Naive thymus-derived CD4-positive, alpha-beta T cell (primary cell): ENCODE measurements around the gene DPP6. TPM values are rescaled to one million over a fixed set of nuclear protein-coding genes. Genes with fewer than 3 reads are reported as not detected.

Source experiments
- ATAC-seq: fragments of 150-1000 bp; cut with Tn5 transposase; 2 replicates; pipeline ENCODE4 v1.10.0; 2021; ENCODE audit warnings: mild to moderate bottlenecking, moderate library complexity
- CTCF ChIA-PET: fragments of 350-600 bp; sonication (Branson Sonifier 250); formaldehyde crosslinking; loops from one replicate; lab custom pipeline; 2021; ENCODE audit warnings: antibody characterized with exemption; lab: Charles Lee
- POLR2A ChIA-PET: fragments of 350-600 bp; sonication (Branson Sonifier 250); formaldehyde crosslinking; loops from one replicate; lab custom pipeline; 2021; ENCODE audit warnings: antibody characterized with exemption, inconsistent platforms; lab: Charles Lee
- DNase-seq, 9 donors: peaks; one replicate each; pipeline versions ENCODE4 v3.0.0 to v3.0.0-alpha.2; 2020 to 2022; ENCODE audit warnings: mixed read lengths in 1 of 9
- H3K27ac ChIP-seq: one replicate; pipeline ENCODE4 v1.7.0; 2013; ENCODE audit warnings: mild to moderate bottlenecking, low read depth, low read length, moderate library complexity
- H3K27me3 ChIP-seq, 2 donors: one replicate each; pipeline ENCODE4 v1.7.0; 2013; ENCODE audit warnings: low read length in 2 of 2, mild to moderate bottlenecking in 2 of 2, moderate library complexity in 2 of 2; ENCODE audit not compliant: control insufficient read depth in 2 of 2, insufficient read depth in 2 of 2
- H3K36me3 ChIP-seq, 3 experiments: 1 replicate in 2 of 3; 2 replicates in 1 of 3; pipeline ENCODE4 v1.7.0; 2013; ENCODE audit warnings: low read length in 3 of 3, mild to moderate bottlenecking in 3 of 3, moderate library complexity in 1 of 3; ENCODE audit not compliant: insufficient read depth in 3 of 3, control insufficient read depth in 2 of 3
- H3K4me1 ChIP-seq, 2 donors: one replicate each; pipeline ENCODE4 v1.7.0; 2013; ENCODE audit warnings: low read length in 2 of 2, mild to moderate bottlenecking in 2 of 2, moderate library complexity in 1 of 2; ENCODE audit not compliant: control insufficient read depth in 2 of 2, insufficient read depth in 2 of 2
- H3K4me3 ChIP-seq: 2 replicates; pipeline ENCODE4 v1.7.0; 2013; ENCODE audit warnings: mild to moderate bottlenecking, low read length
- H3K9me3 ChIP-seq, 3 experiments: 1 replicate in 2 of 3; 2 replicates in 1 of 3; pipeline ENCODE4 v1.7.0; 2013; ENCODE audit warnings: low read length in 3 of 3; ENCODE audit not compliant: control insufficient read depth in 2 of 3
- H3K27ac Mint-ChIP-seq, 9 donors: one replicate each; pipeline ENCODE4 v1.8.0; 2020 to 2022; ENCODE audit warnings: mixed read lengths in 9 of 9, mild to moderate bottlenecking in 8 of 9, moderate library complexity in 5 of 9, inconsistent platforms in 2 of 9
- H3K27me3 Mint-ChIP-seq, 5 donors: one replicate each; pipeline ENCODE4 v1.8.0; 2021 to 2022; ENCODE audit warnings: mixed read lengths in 5 of 5, mild to moderate bottlenecking in 1 of 5
- H3K36me3 Mint-ChIP-seq, 5 donors: one replicate each; pipeline ENCODE4 v1.8.0; 2020 to 2022; ENCODE audit warnings: mixed read lengths in 5 of 5, mild to moderate bottlenecking in 3 of 5, inconsistent platforms in 1 of 5
- H3K4me1 Mint-ChIP-seq, 7 donors: one replicate each; pipeline ENCODE4 v1.8.0; 2020 to 2022; ENCODE audit warnings: mixed read lengths in 7 of 7, mild to moderate bottlenecking in 3 of 7, inconsistent platforms in 1 of 7
- H3K4me3 Mint-ChIP-seq, 10 donors: one replicate each; pipeline ENCODE4 v1.8.0; 2020 to 2022; ENCODE audit warnings: mild to moderate bottlenecking in 10 of 10, mixed read lengths in 10 of 10, moderate library complexity in 6 of 10, inconsistent platforms in 2 of 10
- H3K9me3 Mint-ChIP-seq, 11 donors: one replicate each; pipeline ENCODE4 v1.8.0; 2020 to 2022; ENCODE audit warnings: mixed read lengths in 11 of 11, mild to moderate bottlenecking in 4 of 11, inconsistent platforms in 1 of 11, moderate library complexity in 1 of 11
- intact Hi-C, 2 donors: fragments of 100-400 bp; cut with micrococcal nuclease; formaldehyde crosslinking; loops; one replicate each; pipeline ENCODE4 v1.15.1; 2023
- polyA plus RNA-seq, 2 donors: library from polyadenylated mRNA; unstranded; fragments of 300-500 nt; fragmentation: Illumina TruSeq; gene quantifications; one replicate each; pipeline ENCODE4 v1.2.3, GENCODE V29; 2021
- total RNA-seq, 6 experiments: library from RNA in 5 of 6; stranded (reverse) in 5 of 6; gene quantifications; 1 replicate in 5 of 6; 2 replicates in 1 of 6; pipeline ENCODE4 v1.2.3 and lab custom pipeline; 2021 to 2026

Gene DPP6
- total and polyA plus RNA-seq, 7 experiments from 2014 or later, result not detected

DNA sequence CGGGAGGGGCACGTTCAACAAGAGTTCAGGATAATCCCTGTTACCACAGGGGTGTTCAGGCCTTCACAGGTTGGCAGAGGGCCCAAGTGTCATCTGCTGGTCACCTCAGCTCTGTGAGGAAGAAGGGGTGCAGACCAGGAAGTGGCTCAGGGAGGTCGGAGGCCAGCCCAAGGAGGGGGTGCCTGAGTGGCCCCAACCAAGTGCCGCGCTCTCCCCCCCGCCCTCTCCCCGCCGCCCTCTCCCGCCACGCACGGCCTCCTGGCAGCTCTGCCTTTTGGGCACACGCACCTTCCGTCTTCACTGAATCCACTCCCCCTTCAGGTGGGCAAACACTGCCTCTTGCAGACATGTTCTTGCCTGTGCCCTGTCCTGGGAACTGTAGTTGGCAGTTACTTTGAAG lies 705.6 kb downstream of the DPP6 start:
- ChIA-PET CTCF (no interaction called here), POLR2A (no interaction called here)
- no peaks in the 10 kb centered on the region for H3K27me3 ChIP-seq
- Mint-ChIP-seq H3K27me3 (no peaks in the 10 kb centered on the region), H3K4me3 (no peak overlapping the region), H3K27ac (no peak overlapping the region), H3K9me3 (peaks cover 0 to 4% (median 0%) of the 10 kb centered on the region in 11 donors), H3K36me3 (no peaks in the 10 kb centered on the region), H3K4me1 (no peaks in the 10 kb centered on the region)
- H3K4me3 ChIP-seq, result no peak overlapping the region
- intact Hi-C loops, result no loop called here
- H3K36me3 ChIP-seq, result no peaks in the 10 kb centered on the region
- H3K9me3 ChIP-seq, result no peaks in the 10 kb centered on the region
- ATAC-seq, result no peak
- no peak overlapping the region for H3K27ac ChIP-seq
- no peak for DNase-seq
- H3K4me1 ChIP-seq, result no peaks in the 10 kb centered on the region

DNA sequence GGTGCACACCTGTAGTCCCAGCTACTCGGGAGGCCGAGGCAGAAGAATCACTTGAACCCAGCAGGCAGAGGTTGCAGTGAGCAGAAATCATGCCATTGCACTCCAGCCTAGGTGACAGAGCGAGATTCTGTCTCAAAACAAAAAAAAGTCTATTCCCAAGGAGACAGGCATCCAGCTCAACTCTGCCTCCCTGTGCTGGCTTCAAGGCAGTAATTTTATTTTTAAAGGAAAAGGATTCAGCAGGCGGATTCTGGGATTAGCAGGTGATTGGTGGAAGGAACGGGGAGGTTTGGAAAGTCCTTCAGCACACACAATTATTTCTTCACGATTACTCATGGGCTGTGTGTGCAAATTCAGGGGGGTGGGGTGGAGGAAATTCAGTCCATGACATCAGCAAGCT lies 707.8 kb downstream of the DPP6 start:
- CTCF ChIA-PET, result no interaction called here

DNA sequence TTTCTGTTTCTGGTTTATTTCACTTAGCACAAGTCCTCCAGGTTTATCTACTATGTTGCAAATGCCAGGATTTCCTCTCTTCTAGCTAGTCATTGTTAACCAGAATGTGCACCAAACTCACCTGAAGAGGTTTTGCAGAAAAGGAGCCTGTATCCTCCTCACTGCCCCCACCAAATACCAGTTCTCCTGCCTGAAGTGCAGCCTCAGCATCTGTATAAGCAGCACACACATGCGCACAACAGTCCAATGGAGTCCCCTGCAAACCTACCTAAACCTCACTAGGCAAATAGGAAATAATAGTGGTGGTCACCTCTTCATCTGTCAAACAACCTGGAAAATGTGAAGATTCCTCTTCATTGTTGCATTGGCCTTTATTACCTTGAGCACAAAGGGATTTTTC lies 712.9 kb downstream of the DPP6 start:
- ChIA-PET POLR2A (no interaction called here), CTCF (no interaction called here)
- peaks cover 0 to 4% (median 0%) of the 10 kb centered on the region in 11 donors for H3K9me3 Mint-ChIP-seq

More for the DNA sequence above, 707.8 kb downstream of the DPP6 start:
- Mint-ChIP-seq H3K27me3 (no peaks in the 10 kb centered on the region), H3K27ac (no peak overlapping the region), H3K4me3 (no peak overlapping the region), H3K36me3 (no peaks in the 10 kb centered on the region), H3K9me3 (peaks cover 0 to 4% (median 0%) of the 10 kb centered on the region in 11 donors), H3K4me1 (no peaks in the 10 kb centered on the region)
- Histone ChIP-seq H3K4me1 (no peaks in the 10 kb centered on the region), H3K36me3 (no peaks in the 10 kb centered on the region), H3K9me3 (no peaks in the 10 kb centered on the region), H3K27me3 (no peaks in the 10 kb centered on the region), H3K27ac (no peak overlapping the region), H3K4me3 (no peak overlapping the region)
- POLR2A ChIA-PET, result no interaction called here
- intact Hi-C loops, result no loop called here
- ATAC-seq (no peak), DNase-seq (no peak)

DNA sequence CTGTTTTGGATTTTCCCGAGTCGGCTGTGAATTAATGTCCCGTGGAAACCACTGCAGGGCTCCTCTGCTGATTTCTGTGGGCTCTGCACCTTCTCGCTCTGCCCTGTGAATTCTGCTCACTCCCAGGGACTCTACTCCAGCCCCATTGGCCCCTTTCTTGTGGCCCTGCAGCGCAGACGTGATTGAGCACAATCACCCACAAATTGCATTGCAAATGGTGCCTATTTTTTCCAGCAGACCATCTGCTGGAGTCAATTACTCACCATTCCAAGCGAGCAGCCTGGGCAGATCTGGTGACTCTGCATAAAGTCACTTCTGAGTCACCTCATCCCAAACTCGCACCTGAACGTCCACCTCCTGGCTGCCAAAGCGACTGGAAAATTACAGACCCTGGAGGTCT lies 714.9 kb downstream of the DPP6 start:
- H3K9me3 ChIP-seq, result peaks cover 0 to 4% (median 0%) of the 10 kb centered on the region in 3 experiments
- H3K36me3 ChIP-seq, result no peaks in the 10 kb centered on the region
- ChIA-PET POLR2A (no interaction called here), CTCF (no interaction called here)
- H3K36me3 Mint-ChIP-seq, result no peaks in the 10 kb centered on the region
- no peaks in the 10 kb centered on the region for H3K4me1 ChIP-seq
- intact Hi-C loops, result no loop called here
- H3K4me1 Mint-ChIP-seq, result no peaks in the 10 kb centered on the region
- H3K4me3 Mint-ChIP-seq, result no peak overlapping the region
- H3K27me3 ChIP-seq, result no peaks in the 10 kb centered on the region
- H3K27ac Mint-ChIP-seq, result no peak overlapping the region
- no peak for DNase-seq
- no peak for ATAC-seq
- peaks cover 0 to 12% (median 0%) of the 10 kb centered on the region in 5 donors for H3K27me3 Mint-ChIP-seq
- peaks cover 0 to 5% (median 0%) of the 10 kb centered on the region in 11 donors for H3K9me3 Mint-ChIP-seq
- H3K4me3 ChIP-seq, result no peak overlapping the region
- H3K27ac ChIP-seq, result no peak overlapping the region

More for the DNA sequence above, 712.9 kb downstream of the DPP6 start:
- H3K4me1 ChIP-seq, result no peaks in the 10 kb centered on the region
- no peaks in the 10 kb centered on the region for H3K36me3 ChIP-seq
- H3K36me3 Mint-ChIP-seq, result no peaks in the 10 kb centered on the region
- DNase-seq (no peak), ATAC-seq (no peak)
- H3K27ac Mint-ChIP-seq, result no peak overlapping the region
- intact Hi-C loops, result no loop called here
- H3K27me3 ChIP-seq, result no peaks in the 10 kb centered on the region
- no peaks in the 10 kb centered on the region for H3K9me3 ChIP-seq
- no peak overlapping the region for H3K27ac ChIP-seq
- H3K4me3 Mint-ChIP-seq, result no peak overlapping the region
- H3K4me1 Mint-ChIP-seq, result no peaks in the 10 kb centered on the region
- H3K4me3 ChIP-seq, result no peak overlapping the region
- H3K27me3 Mint-ChIP-seq, result peaks cover 0 to 10% (median 0%) of the 10 kb centered on the region in 5 donors

DNA sequence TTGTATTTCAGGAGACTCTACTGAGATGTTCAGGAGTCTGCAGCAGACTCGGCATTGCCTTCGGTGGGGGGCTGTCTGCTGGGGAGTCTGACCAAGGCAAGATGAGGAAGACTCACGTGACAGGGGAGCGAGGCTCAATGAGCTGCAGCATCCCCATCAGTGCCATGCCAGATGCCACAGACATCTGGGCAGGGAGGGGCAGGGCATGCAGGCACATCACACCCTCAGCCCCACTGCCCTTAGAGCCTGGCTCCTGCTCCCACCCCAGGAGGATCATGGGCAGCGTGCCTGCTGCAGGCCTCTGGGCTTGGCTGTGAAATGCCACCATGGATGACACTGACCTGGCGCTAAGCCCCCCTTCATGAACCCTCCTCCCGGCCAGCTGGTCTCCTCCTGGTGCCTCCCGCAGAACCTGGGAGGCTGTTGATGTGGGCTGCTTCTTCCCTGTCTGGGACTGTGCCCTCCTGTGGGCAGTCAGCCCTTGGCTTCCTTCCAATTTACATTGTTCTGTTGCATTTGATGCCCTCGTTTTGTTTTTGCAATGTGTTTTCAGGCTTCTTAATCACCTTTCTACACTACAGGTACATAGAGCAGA lies 715.7 kb downstream of the DPP6 start:
- DNase-seq, result no peak
- CTCF ChIA-PET, result no interaction called here
- H3K27ac Mint-ChIP-seq, result no peak overlapping the region
- H3K4me1 Mint-ChIP-seq, result no peaks in the 10 kb centered on the region
- no peak overlapping the region for H3K4me3 Mint-ChIP-seq
- Histone ChIP-seq H3K27me3 (no peaks in the 10 kb centered on the region), H3K4me1 (no peaks in the 10 kb centered on the region), H3K27ac (no peak overlapping the region), H3K4me3 (no peak overlapping the region), H3K36me3 (no peaks in the 10 kb centered on the region), H3K9me3 (peaks cover 0 to 4% (median 0%) of the 10 kb centered on the region in 3 experiments)
- intact Hi-C loops, result no loop called here
- POLR2A ChIA-PET, result no interaction called here
- no peaks in the 10 kb centered on the region for H3K36me3 Mint-ChIP-seq
- H3K27me3 Mint-ChIP-seq, result peaks cover 0 to 18% (median 3%) of the 10 kb centered on the region in 5 donors
- ATAC-seq, result no peak
- peaks cover 0 to 7% (median 0%) of the 10 kb centered on the region in 11 donors for H3K9me3 Mint-ChIP-seq

DNA sequence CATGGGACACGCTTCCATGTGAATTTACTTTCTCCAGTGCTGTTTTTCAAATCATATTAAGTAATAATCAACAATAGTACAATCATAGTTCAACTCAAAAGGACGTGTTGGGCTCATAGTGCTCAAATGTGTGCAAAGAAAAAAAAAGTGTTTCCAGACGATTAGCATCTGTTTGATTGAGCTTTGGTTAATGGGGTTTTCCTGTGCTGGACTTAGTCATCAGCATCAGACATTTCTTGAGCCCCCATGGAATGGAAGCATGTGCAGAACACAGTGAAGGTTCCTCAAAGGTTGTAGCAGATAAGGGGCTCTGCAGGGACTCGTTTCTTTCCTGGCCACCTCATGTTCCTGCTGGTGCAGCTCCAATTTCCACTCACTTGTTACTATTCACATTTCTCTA lies 716.8 kb downstream of the DPP6 start:
- intact Hi-C loops, result no loop called here
- H3K27me3 ChIP-seq, result no peaks in the 10 kb centered on the region
- Mint-ChIP-seq H3K4me3 (no peak overlapping the region), H3K27ac (no peak overlapping the region), H3K36me3 (no peaks in the 10 kb centered on the region), H3K4me1 (no peaks in the 10 kb centered on the region), H3K27me3 (peaks cover 0 to 21% (median 3%) of the 10 kb centered on the region in 5 donors), H3K9me3 (peaks cover 0 to 7% (median 0%) of the 10 kb centered on the region in 11 donors)
- ChIA-PET CTCF (no interaction called here), POLR2A (no interaction called here)
- H3K4me3 ChIP-seq, result no peak overlapping the region
- H3K27ac ChIP-seq, result no peak overlapping the region
- no peaks in the 10 kb centered on the region for H3K4me1 ChIP-seq
- peaks cover 0 to 4% (median 0%) of the 10 kb centered on the region in 3 experiments for H3K9me3 ChIP-seq
- ATAC-seq (no peak), DNase-seq (no peak)
- H3K36me3 ChIP-seq, result no peaks in the 10 kb centered on the region

DNA sequence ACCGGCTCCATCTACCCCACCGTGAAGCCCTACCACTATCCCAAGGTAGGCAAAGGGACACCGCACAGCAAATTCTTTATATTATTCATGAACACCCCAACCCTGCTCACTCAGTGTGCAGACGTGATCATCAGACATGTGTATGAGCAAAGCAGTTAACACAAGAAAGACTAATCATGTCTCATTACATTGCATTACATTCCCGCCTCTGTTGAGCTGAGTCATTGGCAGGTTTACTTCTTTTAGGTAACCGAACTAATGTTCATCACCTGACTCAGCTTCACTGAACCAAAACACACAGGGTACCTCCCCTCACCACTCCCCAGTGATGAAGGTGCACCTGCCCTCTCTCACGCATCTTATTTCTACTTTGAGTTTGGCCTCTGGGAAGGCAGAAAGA lies 717.3 kb downstream of the DPP6 start:
- no peak overlapping the region for H3K4me3 ChIP-seq
- H3K27me3 Mint-ChIP-seq, result peaks cover 0 to 21% (median 3%) of the 10 kb centered on the region in 5 donors

More for the DNA sequence above, 717.3 kb downstream of the DPP6 start:
- H3K9me3 ChIP-seq, result peaks cover 0 to 4% (median 0%) of the 10 kb centered on the region in 3 experiments
- no peak overlapping the region for H3K27ac ChIP-seq
- Mint-ChIP-seq H3K27ac (no peak overlapping the region), H3K9me3 (peaks cover 0 to 7% (median 0%) of the 10 kb centered on the region in 11 donors), H3K4me1 (no peaks in the 10 kb centered on the region), H3K36me3 (no peaks in the 10 kb centered on the region), H3K4me3 (no peak overlapping the region)
- POLR2A ChIA-PET, result no interaction called here
- DNase-seq (no peak), ATAC-seq (no peak)
- H3K27me3 ChIP-seq, result no peaks in the 10 kb centered on the region
- no peaks in the 10 kb centered on the region for H3K36me3 ChIP-seq
- intact Hi-C loops, result no loop called here
- H3K4me1 ChIP-seq, result no peaks in the 10 kb centered on the region
- CTCF ChIA-PET, result no interaction called here
